Stomach (tissue), 4 donors: Measurements from ENCODE around the gene LY86.

Experiments used
- CTCF ChIP-seq, 7 experiments: fragments of 450-650 bp in 4 of 7; fragments of 200-600 bp in 3 of 7; sonication (generic) in 3 of 7; IDR thresholded peaks; one replicate each; pipeline ENCODE4 v1.5.1; 2016 to 2019; ENCODE audit warnings: antibody characterized with exemption in 7 of 7, control low read depth in 2 of 7, mild to moderate bottlenecking in 1 of 7
- POLR2A ChIP-seq, 4 donors: fragments of 450-650 bp; IDR thresholded peaks; one replicate each; pipeline ENCODE4 v1.6.1; 2016; ENCODE audit warnings: antibody characterized with exemption in 4 of 4, control low read depth in 2 of 4, mild to moderate bottlenecking in 1 of 4, moderate library complexity in 1 of 4
- POLR2AphosphoS5 ChIP-seq, 3 donors: sonication (generic); formaldehyde crosslinking; IDR thresholded peaks; one replicate each; pipeline ENCODE4 v1.6.1; 2016; ENCODE audit warnings: antibody characterized with exemption in 3 of 3

GRCh38 chr6:6612308-6612707 is 23.8 kb downstream of the LY86 start:
- no peak for TF ChIP-seq POLR2AphosphoS5 (IDR thresholded peaks at IDR 0.05)
- no peak for TF ChIP-seq CTCF (IDR thresholded peaks at IDR 0.05)
- no peak for TF ChIP-seq POLR2A (IDR thresholded peaks at IDR 0.05)
